GM18873 (cell line): ENCODE measurements around the gene TMEM100.

Experiments
- ATAC-seq: cut with Tn5 transposase; IDR thresholded peaks from one replicate; pipeline ENCODE4 v1.9.1; 2021; ENCODE audit warnings: mild to moderate bottlenecking, moderate library complexity, moderate number of reproducible peaks; ENCODE audit not compliant: unreplicated experiment, low FRiP score

The TMEM100 gene

DNA sequence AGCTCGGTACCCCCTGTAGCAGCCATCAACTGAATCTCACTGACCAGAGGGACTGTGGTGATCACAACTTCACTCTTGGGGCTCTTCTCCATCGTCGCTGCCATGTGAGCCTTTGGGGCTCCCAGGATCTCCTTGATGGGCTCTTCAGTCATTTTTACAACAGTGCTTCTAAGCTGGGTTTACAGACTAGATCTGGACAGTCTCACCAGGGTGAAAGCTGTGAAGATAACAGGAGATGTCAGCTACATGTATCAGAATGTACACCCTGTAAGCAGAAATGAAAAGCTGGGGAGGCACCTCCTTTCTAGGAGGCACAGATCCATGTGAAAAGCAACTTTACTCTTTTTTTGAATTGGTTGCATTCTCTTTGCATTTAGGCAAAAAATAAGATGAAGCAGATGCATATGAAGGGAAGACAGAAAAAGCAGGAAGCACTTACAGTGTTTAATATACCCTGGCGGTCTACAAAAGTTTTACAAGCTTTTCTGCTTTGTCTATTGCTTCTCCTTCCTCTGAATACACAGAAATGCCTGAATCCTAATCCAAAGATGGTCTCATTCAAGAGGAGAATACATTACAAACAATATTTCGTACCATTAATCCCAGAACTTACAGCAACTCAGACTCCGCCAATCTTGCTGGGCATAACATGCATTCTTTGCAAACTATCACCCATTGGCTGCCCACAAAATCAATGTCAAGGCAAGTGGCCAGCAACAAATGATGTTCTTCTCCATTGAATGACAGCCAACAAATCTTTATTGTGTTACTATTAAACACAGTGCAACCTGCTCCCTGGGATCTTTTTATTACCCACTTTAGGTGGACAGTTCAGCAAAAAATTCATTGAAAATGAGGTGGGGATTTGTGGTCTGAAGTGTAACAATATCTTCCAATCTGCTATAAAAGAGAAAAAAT, 1.5 kb downstream of the TMEM100 start:
- no peak for ATAC-seq

DNA sequence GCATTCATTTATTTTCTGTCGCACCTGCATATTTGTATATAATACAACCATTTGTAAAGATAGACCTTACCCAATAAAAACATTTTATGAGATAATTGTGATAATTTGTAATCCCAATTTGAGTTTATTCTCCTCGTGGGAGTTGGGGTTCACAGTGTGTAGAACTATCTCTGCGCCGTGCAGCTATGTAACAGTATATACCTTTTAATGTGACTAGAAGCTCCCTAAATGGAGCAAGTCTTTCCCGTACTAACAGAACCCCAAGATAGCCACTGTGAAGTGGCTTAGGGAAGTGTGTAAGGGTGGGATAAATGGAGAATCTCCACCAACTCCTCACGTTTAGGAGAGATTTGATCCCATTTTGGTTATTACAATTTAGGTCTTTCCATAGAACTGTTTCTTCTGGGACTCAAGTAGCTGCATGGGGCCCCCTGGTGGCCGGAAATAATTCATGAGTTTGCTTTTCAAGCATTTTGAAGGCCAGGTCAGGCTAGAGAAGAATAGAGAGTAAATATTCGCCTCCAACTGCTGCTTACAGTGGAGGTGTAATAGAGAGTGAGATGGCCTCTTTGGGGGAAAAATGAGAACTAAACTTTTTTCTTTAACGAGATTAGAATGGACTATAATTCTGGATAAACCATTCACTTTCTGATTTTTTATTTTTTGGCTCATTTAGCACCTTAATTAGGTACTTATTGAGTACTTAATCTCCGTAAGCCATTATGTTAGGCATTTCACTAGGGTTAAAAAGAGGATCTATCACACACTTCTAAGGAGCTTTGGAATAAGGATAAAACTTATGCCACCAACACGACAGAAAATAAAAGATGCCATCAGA, 4.5 kb downstream of the TMEM100 start:
- ATAC-seq, result no peak

DNA sequence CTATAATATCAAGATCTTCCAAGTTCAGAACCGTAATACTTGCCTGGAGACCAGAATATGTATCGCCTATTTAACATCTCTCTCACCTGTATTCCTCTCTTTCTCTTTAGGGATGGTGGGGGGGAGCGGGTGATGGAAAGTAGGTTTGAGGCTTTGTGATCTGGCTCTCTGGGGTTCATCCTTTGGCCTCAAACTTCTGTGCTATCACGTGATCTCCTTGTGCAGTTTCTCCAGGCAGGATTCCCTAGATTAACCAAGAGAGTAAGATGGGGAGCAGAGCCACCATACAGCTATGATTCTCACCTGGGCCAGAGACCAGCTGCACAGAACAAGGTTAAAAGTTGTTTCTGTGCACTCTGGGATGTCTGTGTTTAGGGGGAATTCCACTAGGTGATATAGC, 5.2 kb downstream of the TMEM100 start:
- no peak for ATAC-seq

DNA sequence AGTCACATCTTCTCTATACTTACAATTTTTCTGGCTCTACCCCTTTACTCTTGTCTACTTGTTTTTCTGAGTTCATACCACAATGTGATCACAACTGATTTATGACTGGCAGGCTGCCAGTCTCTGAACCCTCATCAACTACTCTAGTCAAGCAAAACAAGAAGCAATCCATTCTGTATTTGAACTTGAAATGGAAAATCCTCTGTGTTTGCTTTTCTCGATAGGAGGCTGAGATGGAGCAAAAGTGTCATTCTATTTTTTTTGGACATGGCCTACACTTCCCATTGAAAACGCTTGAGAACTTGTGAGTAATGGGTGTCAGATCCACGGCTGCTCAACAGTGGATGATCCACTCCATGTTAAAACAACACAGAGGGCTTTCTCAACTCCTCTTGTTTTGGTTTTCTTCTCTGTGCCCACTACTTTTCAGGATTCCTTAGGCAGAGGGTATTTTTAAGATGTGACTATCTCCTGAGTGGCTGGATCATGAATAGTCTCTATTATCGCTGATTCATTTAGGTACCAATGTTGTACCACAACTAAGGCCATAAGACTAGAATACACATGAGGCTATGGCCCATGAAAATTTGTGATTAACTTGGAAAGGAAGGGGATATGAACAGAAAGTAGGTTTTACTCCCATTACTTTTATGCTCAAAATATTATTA, 11.7 kb downstream of the TMEM100 start:
- ATAC-seq, result no peak

DNA sequence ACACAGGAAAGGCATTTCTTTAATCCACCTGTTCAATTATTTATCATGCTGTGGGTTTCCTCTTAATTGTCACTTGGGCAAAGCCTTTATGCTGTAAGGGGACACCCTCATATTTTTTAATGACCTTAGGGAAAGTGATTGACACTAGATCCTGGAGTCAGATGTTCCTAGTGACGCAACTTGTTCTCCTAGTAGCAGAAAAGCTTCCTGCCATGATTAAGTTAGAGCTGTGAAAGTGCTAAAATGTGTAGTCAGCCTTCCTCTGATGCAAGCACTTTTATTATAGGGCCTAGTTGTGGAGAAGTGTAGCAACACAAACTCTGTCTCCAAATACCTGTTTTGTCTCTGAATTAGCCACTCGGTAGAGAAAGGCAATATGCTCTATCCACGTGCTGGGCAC, 12.3 kb downstream of the TMEM100 start:
- ATAC-seq, result no peak

DNA sequence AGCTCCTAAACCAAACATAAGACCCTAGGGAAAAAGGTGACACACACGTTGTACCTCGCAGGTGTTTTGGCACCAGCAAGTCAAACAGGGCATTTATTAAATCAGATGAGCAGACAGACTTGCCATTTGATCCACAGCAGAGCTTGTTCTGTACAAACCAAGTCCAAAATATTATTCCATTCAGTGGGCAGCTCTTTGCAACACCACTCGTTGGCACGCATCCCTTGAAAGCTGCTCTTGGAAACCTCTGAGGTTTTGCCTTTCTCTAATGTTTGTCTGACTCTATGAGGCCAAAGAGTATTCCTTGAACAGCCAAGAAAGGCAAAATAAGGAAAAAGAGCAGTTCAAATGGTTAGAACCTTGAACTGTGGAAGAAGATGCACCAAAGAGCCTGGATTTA, 12.7 kb downstream of the TMEM100 start:
- no peak for ATAC-seq

DNA sequence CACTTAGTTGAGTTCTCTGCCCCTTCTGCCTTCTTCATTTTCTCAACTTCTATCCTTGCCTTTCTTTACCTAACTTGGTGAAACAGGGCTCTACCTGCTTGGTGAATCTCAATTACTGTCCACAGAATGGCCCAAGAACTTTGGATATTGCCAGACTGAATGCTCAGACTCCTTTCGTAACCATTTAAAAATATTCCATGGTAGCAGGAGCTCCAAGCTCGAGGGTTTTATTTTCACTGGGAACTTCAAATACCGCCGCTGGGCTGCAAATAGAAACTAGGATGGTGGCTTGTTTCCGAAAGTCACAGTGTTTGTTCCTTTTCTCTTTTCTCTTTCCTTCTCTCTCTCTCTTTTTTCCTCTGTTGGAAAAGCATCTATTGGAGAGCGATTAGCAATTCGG, 13.2 kb downstream of the TMEM100 start:
- ATAC-seq, result no peak

DNA sequence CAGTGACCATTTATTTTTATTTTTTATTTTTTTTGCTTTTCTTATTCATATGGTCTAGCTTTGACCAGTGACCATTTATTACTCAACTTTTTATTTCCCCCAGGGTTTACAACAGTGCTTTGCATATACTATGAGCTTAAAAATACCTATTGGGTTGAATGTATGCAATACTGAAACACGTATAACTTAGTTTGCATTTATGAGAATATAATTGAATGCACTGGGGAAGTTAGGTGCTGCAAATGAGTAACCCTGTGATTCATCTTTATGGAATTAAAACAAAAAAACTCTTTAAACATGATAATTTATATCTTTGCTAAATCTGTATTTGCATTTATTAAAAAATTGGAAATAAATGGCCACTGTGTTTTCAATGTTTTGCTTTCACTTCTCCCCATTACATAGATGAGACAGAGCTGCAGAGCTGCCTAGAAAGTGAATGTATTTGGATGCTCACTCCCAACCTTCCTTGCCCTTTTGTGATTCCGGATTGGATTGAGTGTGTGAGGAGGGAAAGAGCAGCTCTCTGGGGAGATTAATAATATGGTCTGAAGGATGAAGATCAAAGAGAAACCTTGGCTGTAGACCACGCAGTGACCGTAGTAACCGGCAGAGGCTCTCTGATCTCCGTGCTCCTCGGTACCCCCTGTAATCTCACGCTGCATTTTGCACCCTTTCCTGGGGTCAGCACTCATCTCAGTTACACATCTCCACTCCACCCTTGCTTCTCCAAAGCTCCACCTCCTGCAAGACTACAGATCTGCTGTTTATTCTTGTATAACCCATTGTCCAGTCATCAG, 14.3 kb downstream of the TMEM100 start:
- no peak for ATAC-seq

- no peak for ATAC-seq
Observed at GRCh38 chr17:55706808-55707773, 15.6 kb downstream of the TMEM100 start.

DNA sequence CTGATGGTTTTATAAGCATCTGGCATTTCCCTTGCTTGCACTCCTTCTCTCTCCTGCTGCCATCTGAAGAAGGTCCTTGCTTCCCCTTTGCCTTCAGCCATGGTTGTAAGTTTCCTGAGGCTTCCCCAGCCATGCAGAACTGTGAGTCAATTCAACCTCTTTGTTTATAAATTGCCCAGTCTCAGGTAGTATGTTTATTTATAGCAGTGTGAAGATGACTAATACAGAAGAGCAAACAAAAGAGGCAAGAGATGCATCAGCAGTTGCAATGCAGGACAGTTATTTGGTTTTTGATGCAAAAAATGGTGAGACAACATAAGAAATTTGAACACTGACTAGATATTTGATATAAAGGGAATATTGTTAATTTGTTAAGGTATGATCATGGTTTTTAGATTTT, 16.8 kb downstream of the TMEM100 start:
- ATAC-seq, result no peak

GRCh38 chr17:55704401-55704800, 18.3 kb downstream of the TMEM100 start:
- no peak for ATAC-seq

DNA sequence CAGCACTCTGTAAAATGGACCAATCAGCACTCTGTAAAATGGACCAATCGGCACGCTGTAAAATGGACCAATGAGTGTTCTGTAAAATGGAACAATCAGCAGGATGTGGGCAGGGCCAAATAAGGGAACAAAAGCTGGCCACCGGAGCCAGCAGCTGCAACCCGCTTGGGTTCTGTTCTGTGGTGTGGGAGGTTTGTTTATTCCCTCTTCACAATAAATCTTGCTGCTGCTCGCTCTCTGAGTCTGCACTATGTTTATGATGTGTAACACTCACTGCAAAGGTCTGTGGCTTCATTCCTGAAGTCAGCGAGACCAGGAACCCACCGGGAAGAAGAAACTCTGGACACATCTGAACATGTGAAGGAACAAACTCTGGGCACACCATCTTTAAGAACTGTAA, 20.5 kb downstream of the TMEM100 start:
- ATAC-seq, result no peak

DNA sequence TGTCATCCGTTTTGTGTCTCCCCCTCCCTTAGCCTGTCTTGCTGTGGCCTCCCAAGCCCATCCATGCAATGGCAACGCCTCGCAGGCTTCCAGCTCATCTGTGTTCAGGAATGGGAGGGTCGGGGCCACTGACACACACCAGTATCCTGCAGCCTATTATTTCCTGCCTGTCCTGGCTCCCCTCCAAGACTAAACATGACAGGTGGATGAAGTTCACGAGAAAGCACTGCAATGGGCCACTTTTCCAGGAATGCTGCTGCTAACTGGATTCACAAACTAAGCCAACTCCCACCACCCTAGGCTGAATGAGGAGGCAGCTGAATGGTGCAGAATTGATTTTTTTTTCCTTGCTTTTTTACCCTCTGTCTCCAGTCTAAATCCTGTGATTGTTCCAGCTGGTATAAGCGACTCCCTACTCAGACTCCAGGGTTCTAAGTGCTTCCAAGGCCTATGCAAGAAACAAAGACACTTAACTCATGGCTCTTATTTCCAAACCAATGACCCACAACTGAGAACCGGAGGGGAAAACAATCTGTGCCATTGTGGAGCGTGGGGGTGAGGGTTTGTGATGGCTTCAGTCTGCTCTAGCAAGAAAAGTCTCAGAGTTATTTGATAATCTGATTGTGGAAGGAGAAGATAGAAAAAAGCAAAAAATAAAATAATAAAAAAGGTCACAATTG, 23.3 kb downstream of the TMEM100 start:
- ATAC-seq, result no peak

- ATAC-seq, result no peak
Observed at GRCh38 chr17:55694286-55694910, 28.3 kb downstream of the TMEM100 start.

GRCh38 chr17:55693254-55694216, 29.1 kb downstream of the TMEM100 start:
- ATAC-seq, result no peak

GRCh38 chr17:55692276-55692675, 30.4 kb downstream of the TMEM100 start:
- no peak for ATAC-seq

GRCh38 chr17:55691666-55692065, 31.0 kb downstream of the TMEM100 start:
- no peak for ATAC-seq
